Medulla oblongata (tissue), 1 donor: ENCODE results near the gene CXCR6.
"Not testable (repeated sequence)": the region's sequence is repeated elsewhere in the genome, so short reads cannot be mapped to it uniquely, and the experiment has no call there.

Source experiments
- DNase-seq: peaks from one replicate; pipeline ENCODE4 v3.0.0-alpha.2; 2015; ENCODE audit errors: extremely low spot score

Gene CXCR6

DNA sequence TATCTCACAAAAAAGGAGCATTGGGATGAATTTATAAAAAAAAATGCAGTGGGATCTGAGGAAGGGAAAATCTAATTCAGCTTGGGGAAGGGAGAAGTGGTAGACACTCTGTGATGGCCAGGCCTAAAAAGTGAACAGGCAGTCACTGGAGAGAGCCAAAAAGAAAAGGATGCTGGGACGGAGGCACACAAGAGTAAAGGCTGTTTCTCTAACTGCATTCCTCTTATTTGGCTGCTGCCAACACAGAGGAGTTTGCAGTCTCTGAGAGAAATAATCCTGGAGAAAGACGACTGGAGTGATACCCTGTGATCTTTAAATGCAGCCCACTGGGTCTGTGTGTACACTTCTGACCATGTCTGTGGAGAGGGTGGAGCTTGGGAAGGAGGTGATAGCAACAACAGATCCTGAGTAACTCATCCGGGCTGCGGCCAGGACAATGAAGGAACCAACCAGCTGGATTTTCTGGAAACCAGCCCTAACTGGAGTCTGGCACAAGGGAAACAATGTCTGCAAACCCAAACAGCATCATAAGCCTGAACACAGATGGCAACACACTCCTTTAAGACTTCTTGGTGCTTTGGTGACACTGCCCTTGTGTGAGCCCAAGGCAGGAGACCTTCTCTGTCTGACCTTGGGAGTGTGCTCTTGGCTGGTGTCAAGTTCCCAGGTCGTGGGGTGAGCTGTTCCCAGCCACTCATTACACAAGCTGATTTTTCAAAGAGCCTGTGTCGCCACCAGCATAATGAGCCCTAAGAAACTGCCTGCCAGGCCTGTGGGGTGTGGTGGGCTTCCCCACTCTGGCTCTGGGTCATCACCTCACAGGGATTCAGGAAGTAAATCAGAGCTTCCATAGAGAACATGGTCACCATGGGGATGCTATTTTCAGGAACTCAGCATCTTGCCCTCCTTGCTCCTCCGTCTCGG, 44.4 kb downstream of the CXCR6 start:
- peak; percentile 85 for DNase-seq

DNA sequence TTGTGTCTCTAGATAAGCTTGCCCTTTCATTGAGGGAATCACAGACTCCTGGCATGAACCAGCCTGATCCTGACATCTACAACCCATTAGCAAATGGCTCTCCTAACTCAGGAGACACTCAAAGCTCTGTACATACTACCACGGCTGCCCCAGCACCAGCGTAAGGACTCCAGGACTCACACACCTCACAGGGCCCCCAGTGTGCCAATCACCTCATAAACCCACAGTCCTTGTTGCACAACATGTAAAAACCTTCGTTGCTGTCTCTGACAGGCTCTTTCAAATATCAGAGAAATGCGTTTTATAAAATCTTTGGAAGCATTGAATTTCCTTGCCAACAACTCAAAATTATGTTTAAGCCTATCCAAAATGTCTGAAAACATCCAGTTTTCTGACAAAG, 45.1 kb downstream of the CXCR6 start:
- no peak for DNase-seq

DNA sequence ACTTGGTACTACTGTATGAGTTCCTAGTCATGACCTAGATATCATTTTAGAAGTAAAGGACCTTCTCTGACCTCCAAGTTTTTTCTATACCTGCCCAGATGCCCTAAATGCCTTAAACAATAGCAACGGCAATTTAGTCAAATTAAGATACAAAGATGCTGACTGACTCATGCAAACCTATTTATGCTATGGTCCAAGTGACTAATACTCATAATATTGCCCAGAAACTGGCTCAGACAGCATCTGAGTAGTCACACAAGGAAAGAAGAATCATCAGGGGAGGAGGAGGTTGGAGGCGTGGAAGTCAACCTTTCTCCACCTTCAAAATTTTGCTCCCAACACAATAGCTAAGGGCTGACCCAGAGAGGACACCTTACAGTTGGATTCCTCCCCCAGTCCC, 45.5 kb downstream of the CXCR6 start:
- DNase-seq: no peak

DNA sequence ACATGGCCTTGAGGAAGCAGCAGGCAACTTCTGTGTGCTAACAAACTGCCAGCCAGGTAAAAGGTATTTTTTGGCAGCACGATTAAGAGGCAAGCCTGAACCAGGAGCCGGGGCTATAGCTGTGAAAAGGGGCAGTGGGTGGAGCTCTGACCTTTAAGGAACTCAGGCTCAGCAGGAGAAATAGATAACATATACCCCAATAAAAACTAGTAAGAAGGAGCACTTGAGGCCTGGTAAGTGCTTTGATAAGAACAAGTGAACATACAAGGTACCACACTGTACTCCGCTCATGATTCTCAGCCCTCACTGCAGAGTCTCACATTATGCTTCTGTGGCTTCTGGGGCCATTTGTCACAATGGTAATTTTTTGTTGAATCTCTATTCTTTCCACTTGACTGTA, 46.9 kb downstream of the CXCR6 start:
- DNase-seq: no peak

DNA sequence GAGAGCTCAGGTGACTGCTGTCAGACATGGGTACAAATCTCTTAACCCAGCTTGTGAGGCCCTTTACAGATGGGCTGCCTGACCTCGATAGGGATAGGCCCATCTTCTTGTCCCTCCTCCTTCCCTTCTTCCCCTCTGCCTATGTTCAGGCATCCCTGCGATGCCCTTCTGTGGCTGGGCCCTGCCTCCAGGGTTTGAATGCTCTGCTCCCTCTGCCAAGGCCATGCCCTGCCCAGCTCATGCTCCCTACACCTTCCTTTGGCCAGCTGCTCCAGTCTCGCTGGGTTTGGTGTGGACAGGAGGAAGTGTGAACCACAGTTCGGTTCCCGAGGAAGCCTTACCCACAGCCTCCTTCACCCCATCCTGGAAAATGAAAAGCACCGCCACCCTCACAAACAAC, 48.1 kb downstream of the CXCR6 start:
- no peak for DNase-seq

DNA sequence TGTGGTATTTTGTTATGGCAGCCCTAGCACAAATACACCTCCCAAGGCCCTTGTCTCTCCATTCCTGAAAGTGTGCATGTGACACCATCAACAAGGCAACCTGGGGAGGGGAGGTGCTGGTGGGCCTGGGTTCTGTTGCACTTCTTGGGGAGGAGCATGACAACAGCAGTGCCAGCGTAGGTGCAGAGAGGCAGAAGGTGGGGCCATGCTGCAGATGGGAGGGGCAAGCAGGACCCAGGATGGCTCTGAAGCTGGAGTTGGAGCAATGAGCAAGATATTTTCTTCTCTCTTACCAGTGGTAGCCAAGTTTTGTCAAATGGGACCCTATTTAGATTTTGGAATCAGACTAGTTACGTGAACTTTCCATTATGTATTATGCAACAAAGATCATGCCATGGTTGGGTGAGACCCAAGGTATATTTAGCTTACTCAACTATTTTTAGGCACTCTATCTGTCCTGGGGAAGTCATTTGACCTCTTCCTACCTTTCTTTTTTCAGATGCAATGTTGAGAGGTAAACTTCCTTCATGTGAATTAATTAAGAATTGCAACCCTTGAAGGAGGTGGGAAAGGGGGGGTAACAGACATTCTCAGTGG, 49.0 kb downstream of the CXCR6 start:
- DNase-seq: no peak

DNA sequence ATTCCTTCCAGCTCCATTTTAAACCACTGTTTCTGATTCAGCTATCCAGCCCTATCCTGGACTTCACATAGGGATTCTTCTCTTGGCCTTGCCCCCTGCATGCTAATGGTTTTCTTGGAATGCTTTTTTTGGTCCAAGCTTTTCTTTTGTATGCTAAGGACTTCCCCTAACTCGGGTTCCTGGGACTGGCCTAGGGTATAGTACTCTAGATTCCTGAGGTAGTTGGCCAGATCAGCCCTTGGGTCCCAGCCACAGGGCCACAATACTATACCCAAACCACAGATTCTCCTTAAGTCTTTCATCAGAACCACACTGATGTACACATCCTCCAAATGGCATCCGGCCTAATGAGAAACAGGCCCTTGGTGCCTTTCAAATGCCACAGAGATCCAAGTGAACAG, 49.6 kb downstream of the CXCR6 start:
- no peak for DNase-seq

DNA sequence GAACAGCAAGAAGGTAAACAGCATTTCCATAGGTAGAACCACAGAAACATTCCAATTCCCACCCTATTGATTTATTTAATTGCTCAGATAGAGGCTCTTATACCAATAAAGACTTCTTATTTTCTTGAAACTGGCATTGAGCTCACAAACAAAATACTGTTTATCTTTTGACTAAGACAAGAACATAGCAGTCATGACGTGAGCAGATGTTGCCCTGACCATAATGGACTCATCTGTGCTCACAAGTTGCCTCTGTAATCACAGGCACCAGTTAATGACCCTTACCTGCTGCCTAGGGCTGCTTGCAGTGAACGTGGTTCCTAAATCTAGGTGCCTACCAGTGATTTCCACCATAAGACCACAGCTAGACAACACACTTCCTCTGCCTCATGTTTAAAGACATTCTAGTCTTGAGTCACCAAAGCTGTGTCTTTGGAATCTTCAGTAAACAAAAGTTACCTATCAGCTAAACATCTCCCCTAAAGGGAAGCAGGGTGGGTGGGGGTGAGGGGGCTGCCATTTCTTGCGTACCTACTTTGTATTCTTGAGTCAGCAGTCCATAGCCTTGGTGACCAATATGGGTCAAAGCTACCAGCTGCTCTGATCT, 50.3 kb downstream of the CXCR6 start:
- DNase-seq: no peak

DNA sequence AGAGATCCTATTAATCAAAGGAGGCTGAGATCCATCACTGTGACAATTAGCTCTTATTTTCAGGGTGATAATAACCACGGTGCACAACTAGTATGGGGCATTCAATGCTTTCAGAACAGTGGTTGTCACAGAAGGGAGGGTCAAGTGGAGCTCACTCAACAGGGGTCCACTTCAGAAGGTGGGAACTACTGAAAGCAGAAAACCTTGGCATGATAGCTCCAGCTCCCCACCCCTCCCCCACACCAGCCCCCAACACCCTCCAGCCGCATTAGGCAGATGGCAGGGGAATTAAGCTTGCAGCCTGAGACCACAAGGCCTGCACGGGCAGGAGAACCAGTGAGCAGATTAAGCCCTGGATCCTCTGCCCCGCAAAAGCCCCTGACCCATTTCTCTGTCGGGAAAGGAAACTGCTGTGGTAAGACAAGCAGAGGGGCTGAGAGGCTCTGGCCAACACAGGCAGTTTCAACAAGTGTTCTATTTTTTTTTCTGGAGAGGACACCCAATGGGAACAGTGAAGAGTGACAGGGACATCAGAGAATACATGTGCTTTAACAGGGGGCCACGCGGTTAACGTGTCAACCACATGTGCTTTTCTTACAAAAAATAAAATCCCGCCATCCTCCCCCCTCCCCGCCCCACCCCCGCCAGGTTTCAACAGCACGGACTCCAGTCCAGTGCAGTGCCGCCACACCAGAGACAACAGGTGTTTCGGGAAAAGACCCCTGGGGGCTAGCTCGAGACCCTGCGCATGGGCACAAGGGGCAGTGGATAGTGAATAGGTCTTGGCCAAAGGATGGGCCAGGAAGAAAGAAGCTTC, 51.4 kb downstream of the CXCR6 start:
- DNase-seq: peak; percentile 45

DNA sequence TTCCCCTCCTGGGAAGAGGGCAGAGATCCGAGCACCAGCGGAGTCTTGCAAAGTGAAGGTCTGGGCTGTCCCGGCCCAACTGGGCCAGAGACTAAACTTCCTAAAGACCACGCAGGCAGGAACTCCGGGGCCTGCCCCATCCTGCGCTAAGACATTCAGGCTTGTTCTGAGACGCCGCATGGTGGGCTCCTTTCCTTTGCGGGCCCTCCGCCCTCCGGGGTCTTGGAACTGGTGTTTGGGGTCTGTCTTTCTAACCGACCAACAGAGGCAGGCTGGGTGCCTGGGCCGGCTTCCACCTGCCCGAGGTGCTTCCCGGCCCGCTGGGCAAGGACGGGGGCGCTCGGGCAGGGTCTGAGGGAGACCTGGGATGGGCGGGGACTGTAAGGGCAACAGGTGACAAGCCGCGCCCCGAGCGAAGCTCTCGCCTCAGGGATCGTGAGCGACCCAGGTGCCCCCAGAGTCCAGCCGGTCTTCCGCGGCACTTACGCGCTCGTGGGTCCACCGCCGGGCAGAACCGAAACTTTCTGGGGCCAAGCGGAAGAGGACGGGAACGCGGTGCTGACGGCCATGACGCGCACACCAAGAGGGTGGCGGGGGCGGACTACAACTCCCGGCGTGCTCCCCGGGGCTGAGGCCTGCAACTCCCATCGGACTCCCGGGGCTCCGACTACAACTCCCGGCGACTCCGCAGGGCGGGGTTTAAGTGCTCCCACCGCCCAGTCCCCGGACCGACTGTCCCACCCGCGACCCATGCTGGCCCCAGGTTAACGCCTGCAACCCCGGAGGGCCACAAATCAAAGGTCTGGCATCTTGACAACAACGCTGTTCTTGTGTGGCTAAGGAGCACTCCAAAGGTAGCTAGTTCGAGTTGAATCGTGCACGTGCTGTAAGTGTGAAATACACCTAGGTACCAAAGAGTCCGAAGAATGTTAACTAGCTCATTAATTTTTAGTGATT, 52.2 kb downstream of the CXCR6 start, which contains the start of gene FYCO1:
Gene FYCO1, minus strand, starts transcription at position 589 of the 957 bp plus-strand sequence. CDS start 10,914 bp downstream, outside the sequence.
- peak; percentile 92 for DNase-seq

DNA sequence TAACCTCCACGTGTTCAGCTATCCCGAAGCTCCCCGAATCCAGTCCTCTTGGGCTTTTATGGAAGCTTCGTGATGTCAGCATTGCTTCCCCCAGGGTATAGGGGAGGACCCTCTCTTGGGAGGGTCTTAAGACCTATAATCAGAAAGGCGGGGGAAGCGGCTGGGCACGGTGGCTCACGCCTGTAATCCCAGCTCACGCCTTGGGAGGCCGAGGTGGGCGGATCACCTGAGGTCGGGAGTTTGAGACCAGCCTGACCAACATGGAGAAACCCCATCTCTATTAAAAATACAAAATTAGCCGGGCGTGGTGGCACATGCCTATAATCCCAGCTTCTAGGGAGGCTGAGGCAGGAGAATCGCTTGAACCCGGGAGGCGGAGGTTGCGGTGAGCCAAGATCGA, 54.2 kb downstream of the CXCR6 start:
- DNase-seq: not testable (repeated sequence)

DNA sequence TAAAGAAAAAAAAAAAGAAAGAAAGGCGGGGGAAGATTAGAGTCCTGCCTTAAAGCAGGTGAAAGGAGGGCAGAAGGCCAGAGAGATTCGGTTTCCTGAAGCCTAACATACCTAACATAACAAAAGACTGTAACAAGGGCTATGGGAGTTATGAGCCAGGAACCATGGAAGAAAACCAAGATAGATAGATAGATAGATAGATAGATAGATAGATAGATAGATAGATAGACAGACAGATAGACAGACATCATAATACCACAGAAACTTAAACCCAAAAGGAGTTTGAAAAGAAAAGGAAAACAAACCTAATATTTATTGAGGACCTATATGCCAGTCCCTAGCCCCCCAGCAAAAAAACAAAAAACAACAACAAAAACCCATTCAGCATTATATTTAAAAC, 54.7 kb downstream of the CXCR6 start:
- no peak for DNase-seq
